A549 (cell line): ENCODE data around the gene LILRA2. TPM values are rescaled to one million over a fixed set of nuclear protein-coding genes. Genes with fewer than 3 reads are reported as not detected.

Experiments used
- ATAC-seq, 2 experiments: fragments of 200-7000 bp in 1 of 2; fragments of >200 bp in 1 of 2; cut with Nextera tagmentation in 1 of 2; cut with Tn5 transposase in 1 of 2; 3 replicates each; pipeline versions ENCODE4 v1.8.0 to v1.9.1; 2018 to 2020; ENCODE audit warnings: mild to moderate bottlenecking in 1 of 2, moderate library complexity in 1 of 2
- CTCF ChIA-PET: fragments of 300-600 bp; sonication (Branson Sonifier 250); formaldehyde crosslinking; extraction: SDS; loops from one replicate; lab custom pipeline; 2021; ENCODE audit warnings: antibody characterized with exemption, inconsistent platforms; lab: Yijun Ruan, JAX
- POLR2A ChIA-PET: fragments of 350-600 bp; formaldehyde crosslinking; extraction: SDS; loops from one replicate; lab custom pipeline; 2021; ENCODE audit warnings: antibody characterized with exemption, inconsistent platforms; lab: Yijun Ruan, JAX
- DNase-seq, 2 experiments: peaks; one replicate each; pipeline versions ENCODE4 v3.0.0 to v3.0.0-alpha.2; 2011 to 2016; ENCODE audit warnings: low read depth in 1 of 2, low spot score in 1 of 2
- FAIRE-seq: peaks from 2 replicates; lab custom pipeline; 2011; peaks lifted over from hg19 to GRCh38; lab: Jason Lieb, UNC
- H3K27ac ChIP-seq, 2 experiments: fragments of >200 bp; sonication (Bioruptor Twin); formaldehyde crosslinking; 3 replicates each; pipeline ENCODE4 v1.5.1; 2016 to 2017
- H3K4me1 ChIP-seq: fragments of >200 bp; sonication (Bioruptor Twin); formaldehyde crosslinking; 3 replicates; pipeline ENCODE4 v1.6.1; 2016
- H3K4me2 ChIP-seq: fragments of >200 bp; sonication (Bioruptor Twin); formaldehyde crosslinking; 3 replicates; pipeline ENCODE4 v1.6.1; 2016
- H3K4me3 ChIP-seq: fragments of >200 bp; sonication (Bioruptor Twin); formaldehyde crosslinking; 3 replicates; pipeline ENCODE4 v1.5.1; 2016
- H3K9me3 ChIP-seq: fragments of >200 bp; sonication (Bioruptor Twin); formaldehyde crosslinking; 3 replicates; pipeline ENCODE4 v1.6.1; 2016
- BHLHE40 ChIP-seq: IDR thresholded peaks from 2 replicates; pipeline ENCODE4 v1.6.1; 2012; ENCODE audit warnings: low read depth, low read length, inconsistent platforms
- CHD4 ChIP-seq: fragments of 200-600 bp; sonication (generic); IDR thresholded peaks from 2 replicates; pipeline ENCODE4 v1.6.1; 2016; ENCODE audit warnings: antibody characterized with exemption, mild to moderate bottlenecking, borderline replicate concordance
- CTCF ChIP-seq: fragments of >200 bp; sonication (Bioruptor Twin); formaldehyde crosslinking; IDR thresholded peaks from 3 replicates; pipeline ENCODE4 v1.5.1; 2016
- EHF ChIP-seq: fragments of 250-450 bp; sonication (Bioruptor Pico); IDR thresholded peaks from 2 replicates; pipeline ENCODE4 v1.5.0; 2020; ENCODE audit warnings: mild to moderate bottlenecking
- FOSL2 ChIP-seq, 2 experiments: fragments of 450-650 bp in 1 of 2; fragments of >200 bp in 1 of 2; sonication (Bioruptor Twin) in 1 of 2; formaldehyde crosslinking; IDR thresholded peaks; 2 replicates each; pipeline versions ENCODE4 v1.5.0 to v1.6.1; 2016 to 2020; ENCODE audit warnings: mild to moderate bottlenecking in 1 of 2, moderate library complexity in 1 of 2
- HDAC2 ChIP-seq: fragments of 200-600 bp; sonication (generic); IDR thresholded peaks from 2 replicates; pipeline ENCODE4 v1.6.1; 2016
- HOXB13 ChIP-seq: fragments of 250-450 bp; sonication (Bioruptor Pico); IDR thresholded peaks from 2 replicates; pipeline ENCODE4 v1.5.0; 2020; ENCODE audit warnings: low read depth, mild to moderate bottlenecking, moderate library complexity
- JUNB ChIP-seq: fragments of >200 bp; sonication (Bioruptor Twin); formaldehyde crosslinking; IDR thresholded peaks from 2 replicates; pipeline ENCODE4 v1.6.1; 2016
- KDM1A ChIP-seq: fragments of 200-600 bp; sonication (generic); IDR thresholded peaks from 2 replicates; pipeline ENCODE4 v1.6.1; 2016; ENCODE audit warnings: low read depth, mild to moderate bottlenecking
- MAZ ChIP-seq: fragments of 150-350 bp; IDR thresholded peaks from 2 replicates; pipeline ENCODE4 v1.6.1; 2014; ENCODE audit warnings: antibody characterized with exemption, low read depth, low read length, borderline replicate concordance
- NR3C1 ChIP-seq: fragments of >200 bp; sonication (Bioruptor Twin); formaldehyde crosslinking; IDR thresholded peaks from 3 replicates; pipeline ENCODE4 v1.6.1; 2017
- POLR2A ChIP-seq: IDR thresholded peaks from 2 replicates; pipeline ENCODE4 v1.6.1; 2012; ENCODE audit warnings: mild to moderate bottlenecking, low read length
- RAD21 ChIP-seq, 2 experiments: fragments of >200 bp in 1 of 2; sonication (Bioruptor Twin) in 1 of 2; formaldehyde crosslinking in 1 of 2; IDR thresholded peaks in 1 of 2; conservative IDR thresholded peaks in 1 of 2; 2 replicates in 1 of 2; 3 replicates in 1 of 2; pipeline ENCODE4 v1.6.1; 2012 to 2018; ENCODE audit warnings: inconsistent platforms in 1 of 2
- ZFP36 ChIP-seq: fragments of 450-650 bp; IDR thresholded peaks from 2 replicates; pipeline ENCODE4 v1.6.1; 2014; ENCODE audit warnings: borderline replicate concordance; ENCODE audit not compliant: partially characterized antibody
- ZNF302 ChIP-seq: fragments of 250-450 bp; sonication (Bioruptor Pico); IDR thresholded peaks from 2 replicates; pipeline ENCODE4 v1.9.0; 2021; ENCODE audit warnings: inconsistent platforms, mild to moderate bottlenecking, moderate library complexity
- WGBS: methylation state at CpG from one replicate; pipeline ENCODE4 v1.1.6; 2017; ENCODE audit errors: missing lambda C conversion rate; 5-methylcytosine and 5-hydroxymethylcytosine counted together
- polyA plus RNA-seq, 4 experiments: library from polyadenylated mRNA; depleted of rRNA in 3 of 4; stranded (reverse); fragments of >200 nt; fragmentation: RNase III in 1 of 4; extraction: RNeasy Plus Mini Kit Qiagen cat#74134 plus additional on column Dnase treatment in 1 of 4; gene quantifications; 2 replicates in 3 of 4; 3 replicates in 1 of 4; pipeline ENCODE4 v1.2.3, GENCODE V29; 2011 to 2017
- TF ChIP-seq, protein P1 (sequence below): fragments of 250-450 bp; sonication (Bioruptor Pico); IDR thresholded peaks from 2 replicates; pipeline ENCODE4 v1.5.0; 2021; ENCODE audit warnings: mild to moderate bottlenecking, moderate library complexity, borderline replicate concordance
- TF ChIP-seq, protein P2 (sequence below): fragments of 450-650 bp; IDR thresholded peaks from 2 replicates; pipeline ENCODE4 v1.6.1; 2014; ENCODE audit warnings: antibody characterized with exemption
- TF ChIP-seq, protein P3 (sequence below): IDR thresholded peaks from 2 replicates; pipeline ENCODE4 v1.6.1; 2012

The LILRA2 gene
- polyA plus RNA-seq, 2 of the 4 experiments (the other 2 are of a cell fraction): not detected

- FAIRE-seq (no peak), DNase-seq (no peak), ATAC-seq (no peak)
- no peak for TF ChIP-seq KDM1A
- TF ChIP-seq, protein P1, sequence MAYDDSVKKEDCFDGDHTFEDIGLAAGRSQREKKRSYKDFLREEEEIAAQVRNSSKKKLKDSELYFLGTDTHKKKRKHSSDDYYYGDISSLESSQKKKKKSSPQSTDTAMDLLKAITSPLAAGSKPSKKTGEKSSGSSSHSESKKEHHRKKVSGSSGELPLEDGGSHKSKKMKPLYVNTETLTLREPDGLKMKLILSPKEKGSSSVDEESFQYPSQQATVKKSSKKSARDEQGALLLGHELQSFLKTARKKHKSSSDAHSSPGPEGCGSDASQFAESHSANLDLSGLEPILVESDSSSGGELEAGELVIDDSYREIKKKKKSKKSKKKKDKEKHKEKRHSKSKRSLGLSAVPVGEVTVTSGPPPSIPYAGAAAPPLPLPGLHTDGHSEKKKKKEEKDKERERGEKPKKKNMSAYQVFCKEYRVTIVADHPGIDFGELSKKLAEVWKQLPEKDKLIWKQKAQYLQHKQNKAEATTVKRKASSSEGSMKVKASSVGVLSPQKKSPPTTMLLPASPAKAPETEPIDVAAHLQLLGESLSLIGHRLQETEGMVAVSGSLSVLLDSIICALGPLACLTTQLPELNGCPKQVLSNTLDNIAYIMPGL (CRISPR knock-in tag): no peak
- TF ChIP-seq JUNB: no peak
- no peak for TF ChIP-seq NR3C1
- no peak for TF ChIP-seq POLR2A
- TF ChIP-seq, protein P2, sequence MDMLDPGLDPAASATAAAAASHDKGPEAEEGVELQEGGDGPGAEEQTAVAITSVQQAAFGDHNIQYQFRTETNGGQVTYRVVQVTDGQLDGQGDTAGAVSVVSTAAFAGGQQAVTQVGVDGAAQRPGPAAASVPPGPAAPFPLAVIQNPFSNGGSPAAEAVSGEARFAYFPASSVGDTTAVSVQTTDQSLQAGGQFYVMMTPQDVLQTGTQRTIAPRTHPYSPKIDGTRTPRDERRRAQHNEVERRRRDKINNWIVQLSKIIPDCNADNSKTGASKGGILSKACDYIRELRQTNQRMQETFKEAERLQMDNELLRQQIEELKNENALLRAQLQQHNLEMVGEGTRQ: no peak
- TF ChIP-seq RAD21 (conservative IDR thresholded peaks at IDR 0.05 in 1 of 2, IDR thresholded peaks at IDR 0.05 in 1 of 2): no peak
- Histone ChIP-seq H3K4me3 (no peak overlapping the region), H3K4me2 (no peak overlapping the region), H3K4me1 (no peaks in the 10 kb centered on the region), H3K9me3 (peaks cover 5% of the 10 kb centered on the region; the same call in 1 of the 3 replicates), H3K27ac (no peak overlapping the region)
- ChIA-PET POLR2A (no interaction called here), CTCF (interaction anchor here (1.3 kb wide), 1 partner anchor 12 kb away, joined by 3 read pairs; no protein-coding TSS in a partner anchor)
- 47% methylated on average over 6 of the region's 6 CpGs for WGBS
These were observed 22.3 kb upstream of the LILRA2 start for GRCh38 chr19:54551293-54551692.

DNA sequence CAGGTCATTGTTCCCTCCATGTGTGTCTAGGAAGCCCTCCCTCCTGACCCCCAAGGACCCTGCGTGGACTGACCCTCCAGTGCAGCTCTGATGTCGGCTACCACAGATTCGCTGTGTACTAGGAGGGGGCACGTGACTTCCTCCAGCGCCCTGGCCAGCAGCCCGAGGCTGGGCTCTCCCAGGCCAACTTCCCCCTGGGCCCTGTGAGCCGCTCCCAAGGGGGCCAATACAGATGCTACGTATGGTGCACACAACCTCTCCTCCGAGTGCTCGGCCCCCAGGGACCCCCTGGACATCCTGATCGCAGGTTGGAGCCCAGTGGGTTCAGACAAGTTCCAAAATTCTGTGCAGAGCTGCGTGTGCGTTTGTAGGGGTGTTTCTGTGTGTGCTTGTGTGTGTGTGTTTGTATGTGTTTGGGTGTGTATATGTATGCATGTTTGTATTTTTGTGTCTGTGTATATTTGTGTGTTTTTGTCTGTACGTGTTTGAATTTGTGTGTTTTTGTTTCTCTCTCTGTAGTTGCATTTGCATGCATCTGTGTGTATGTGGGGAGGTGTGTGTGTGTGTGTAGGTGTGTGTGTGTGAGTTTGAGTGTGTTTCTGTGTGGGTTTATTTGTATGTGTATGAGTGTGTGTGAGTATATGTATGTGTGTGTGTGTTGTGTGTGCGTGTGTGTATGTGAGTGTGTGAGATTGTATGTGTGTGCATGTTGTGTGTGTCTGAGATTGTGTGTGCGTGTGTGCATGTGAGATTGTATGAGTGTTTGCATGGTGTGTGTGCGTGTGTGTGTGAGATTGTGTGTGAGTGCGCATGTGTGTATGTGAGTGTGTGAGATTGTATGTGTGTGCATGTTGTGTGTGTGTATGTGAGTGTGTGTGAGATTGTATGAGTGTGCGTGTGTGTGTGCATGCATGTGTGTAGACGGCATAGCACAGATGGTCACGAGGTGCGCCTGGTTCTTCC is 21.4 kb upstream of the LILRA2 start:
- 45% methylated on average over 19 of the region's 22 CpGs for WGBS
- peaks cover 5% of the 10 kb centered on the region; the same call in 1 of the 3 replicates for H3K9me3 ChIP-seq
- CTCF ChIA-PET: no interaction called here
- no peak overlapping the region for H3K4me2 ChIP-seq
- POLR2A ChIA-PET: no interaction called here
- no peak overlapping the region for H3K27ac ChIP-seq
- no peak for FAIRE-seq
- TF ChIP-seq EHF (CRISPR knock-in tag): no peak
- TF ChIP-seq, all 56 proteins: peak for 0
- DNase-seq (no peak), ATAC-seq (no peak)
- no peaks in the 10 kb centered on the region for H3K4me1 ChIP-seq
- no peak overlapping the region for H3K4me3 ChIP-seq

DNA sequence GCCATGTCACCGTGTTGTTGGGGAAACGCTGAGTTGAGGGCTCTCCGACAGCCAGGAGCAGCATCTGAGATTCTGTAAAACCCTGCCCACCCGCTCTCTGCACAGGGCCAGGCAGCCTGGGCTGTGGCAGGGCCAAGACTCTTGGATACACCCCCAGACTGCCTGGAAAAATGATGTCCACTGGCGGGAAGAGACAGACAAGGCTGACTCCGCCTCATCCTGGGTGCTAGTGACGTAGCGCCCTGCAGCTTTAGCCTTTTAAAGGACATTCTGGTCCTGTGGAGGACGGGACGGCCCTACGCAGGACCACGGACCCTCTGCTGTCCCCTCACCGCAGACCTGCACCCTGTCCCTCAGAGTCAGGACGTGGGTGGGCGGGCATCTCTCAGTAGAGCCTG is 20.7 kb upstream of the LILRA2 start:
- no peak for ATAC-seq
- CTCF ChIA-PET: interaction anchor here (1.0 kb wide), 1 partner anchor 13 kb away, joined by 3 read pairs; no protein-coding TSS in a partner anchor
- Histone ChIP-seq H3K27ac (no peak overlapping the region), H3K4me1 (no peaks in the 10 kb centered on the region), H3K9me3 (peaks cover 5% of the 10 kb centered on the region; the same call in 1 of the 3 replicates), H3K4me2 (no peak overlapping the region), H3K4me3 (no peak overlapping the region)
- no peak for TF ChIP-seq HOXB13 (CRISPR knock-in tag)
- TF ChIP-seq CTCF: no peak
- TF ChIP-seq HDAC2: no peak
- TF ChIP-seq JUNB: no peak
- TF ChIP-seq MAZ: no peak
- TF ChIP-seq, protein P3, sequence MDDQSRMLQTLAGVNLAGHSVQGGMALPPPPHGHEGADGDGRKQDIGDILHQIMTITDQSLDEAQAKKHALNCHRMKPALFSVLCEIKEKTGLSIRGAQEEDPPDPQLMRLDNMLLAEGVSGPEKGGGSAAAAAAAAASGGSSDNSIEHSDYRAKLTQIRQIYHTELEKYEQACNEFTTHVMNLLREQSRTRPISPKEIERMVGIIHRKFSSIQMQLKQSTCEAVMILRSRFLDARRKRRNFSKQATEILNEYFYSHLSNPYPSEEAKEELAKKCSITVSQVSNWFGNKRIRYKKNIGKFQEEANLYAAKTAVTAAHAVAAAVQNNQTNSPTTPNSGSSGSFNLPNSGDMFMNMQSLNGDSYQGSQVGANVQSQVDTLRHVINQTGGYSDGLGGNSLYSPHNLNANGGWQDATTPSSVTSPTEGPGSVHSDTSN: no peak
- TF ChIP-seq ZFP36: no peak
- no peak for TF ChIP-seq BHLHE40
- no peak for TF ChIP-seq ZNF302 (CRISPR knock-in tag)
- no peak for TF ChIP-seq CHD4
- no peak for TF ChIP-seq FOSL2 (IDR thresholded peaks at IDR 0.05)
- no peak for TF ChIP-seq FOSL2 (CRISPR knock-in tag; IDR thresholded peaks at IDR 0.05)
- 31% methylated on average over 15 of the region's 15 CpGs for WGBS
- no peak for DNase-seq
- POLR2A ChIA-PET: no interaction called here
- FAIRE-seq: no peak
